ENCODE results near the gene UGT2A3.
"Not testable (repeated sequence)": the region's sequence is repeated elsewhere in the genome, so short reads cannot be mapped to it uniquely, and the experiment has no call there.

UGT2A3 gene

DNA sequence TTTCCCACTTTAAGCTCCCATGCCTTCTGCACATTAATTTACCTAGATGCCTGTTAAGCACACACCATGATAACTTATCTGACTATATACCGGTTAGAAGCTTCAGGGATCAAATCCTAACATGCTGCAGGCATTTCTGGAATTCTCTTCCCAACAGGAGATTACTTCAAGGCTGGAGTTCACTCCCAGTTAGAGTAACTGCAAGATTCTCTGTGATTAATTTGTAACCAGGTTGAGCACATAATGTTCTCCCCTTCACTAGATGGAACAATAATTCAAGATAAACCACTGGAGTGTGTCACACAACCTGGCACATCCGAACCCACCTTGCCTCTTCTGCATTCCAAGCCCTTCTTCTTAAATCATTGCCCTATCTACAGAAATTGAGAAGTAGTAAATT, 11.8 kb upstream of the UGT2A3 start:
- POLR2A ChIA-PET (ENCODE audit: low non-redundant PET) = no interaction called here
- DNase-seq (ENCODE audit: low spot score) = no peak
- TF ChIP-seq, protein P1, sequence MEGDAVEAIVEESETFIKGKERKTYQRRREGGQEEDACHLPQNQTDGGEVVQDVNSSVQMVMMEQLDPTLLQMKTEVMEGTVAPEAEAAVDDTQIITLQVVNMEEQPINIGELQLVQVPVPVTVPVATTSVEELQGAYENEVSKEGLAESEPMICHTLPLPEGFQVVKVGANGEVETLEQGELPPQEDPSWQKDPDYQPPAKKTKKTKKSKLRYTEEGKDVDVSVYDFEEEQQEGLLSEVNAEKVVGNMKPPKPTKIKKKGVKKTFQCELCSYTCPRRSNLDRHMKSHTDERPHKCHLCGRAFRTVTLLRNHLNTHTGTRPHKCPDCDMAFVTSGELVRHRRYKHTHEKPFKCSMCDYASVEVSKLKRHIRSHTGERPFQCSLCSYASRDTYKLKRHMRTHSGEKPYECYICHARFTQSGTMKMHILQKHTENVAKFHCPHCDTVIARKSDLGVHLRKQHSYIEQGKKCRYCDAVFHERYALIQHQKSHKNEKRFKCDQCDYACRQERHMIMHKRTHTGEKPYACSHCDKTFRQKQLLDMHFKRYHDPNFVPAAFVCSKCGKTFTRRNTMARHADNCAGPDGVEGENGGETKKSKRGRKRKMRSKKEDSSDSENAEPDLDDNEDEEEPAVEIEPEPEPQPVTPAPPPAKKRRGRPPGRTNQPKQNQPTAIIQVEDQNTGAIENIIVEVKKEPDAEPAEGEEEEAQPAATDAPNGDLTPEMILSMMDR (conservative IDR thresholded peaks at IDR 0.05; ENCODE audit: low read depth) = no peak

DNA sequence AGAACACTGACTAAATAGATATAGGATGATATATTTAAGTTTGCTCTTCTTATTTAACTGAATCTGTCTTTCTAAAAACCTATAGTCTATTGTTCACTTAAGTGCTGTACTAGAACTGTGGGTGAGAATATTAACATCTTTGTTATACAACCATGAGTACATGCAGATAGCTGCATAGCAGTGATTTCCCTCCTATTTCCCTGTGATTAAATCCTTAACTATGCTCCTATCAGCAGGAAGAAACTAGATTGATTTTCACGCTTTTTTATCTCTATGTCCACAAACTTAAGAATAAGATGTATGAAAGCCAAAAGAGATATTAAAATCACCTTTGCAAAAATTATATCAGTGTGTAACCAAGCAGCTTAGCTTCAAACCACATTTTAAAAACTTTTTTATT, 11.3 kb upstream of the UGT2A3 start:
- TF ChIP-seq, protein P1 (conservative IDR thresholded peaks at IDR 0.05; ENCODE audit: low read depth) = no peak
- POLR2A ChIA-PET (ENCODE audit: low non-redundant PET) = no interaction called here
- H3K27ac ChIP-seq = no peak overlapping the region
- no peak for DNase-seq (ENCODE audit: low spot score)
- CTCF ChIA-PET = no interaction called here

More for the DNA sequence above, 11.8 kb upstream of the UGT2A3 start:
- CTCF ChIA-PET = no interaction called here
- no peak overlapping the region for H3K27ac ChIP-seq

DNA sequence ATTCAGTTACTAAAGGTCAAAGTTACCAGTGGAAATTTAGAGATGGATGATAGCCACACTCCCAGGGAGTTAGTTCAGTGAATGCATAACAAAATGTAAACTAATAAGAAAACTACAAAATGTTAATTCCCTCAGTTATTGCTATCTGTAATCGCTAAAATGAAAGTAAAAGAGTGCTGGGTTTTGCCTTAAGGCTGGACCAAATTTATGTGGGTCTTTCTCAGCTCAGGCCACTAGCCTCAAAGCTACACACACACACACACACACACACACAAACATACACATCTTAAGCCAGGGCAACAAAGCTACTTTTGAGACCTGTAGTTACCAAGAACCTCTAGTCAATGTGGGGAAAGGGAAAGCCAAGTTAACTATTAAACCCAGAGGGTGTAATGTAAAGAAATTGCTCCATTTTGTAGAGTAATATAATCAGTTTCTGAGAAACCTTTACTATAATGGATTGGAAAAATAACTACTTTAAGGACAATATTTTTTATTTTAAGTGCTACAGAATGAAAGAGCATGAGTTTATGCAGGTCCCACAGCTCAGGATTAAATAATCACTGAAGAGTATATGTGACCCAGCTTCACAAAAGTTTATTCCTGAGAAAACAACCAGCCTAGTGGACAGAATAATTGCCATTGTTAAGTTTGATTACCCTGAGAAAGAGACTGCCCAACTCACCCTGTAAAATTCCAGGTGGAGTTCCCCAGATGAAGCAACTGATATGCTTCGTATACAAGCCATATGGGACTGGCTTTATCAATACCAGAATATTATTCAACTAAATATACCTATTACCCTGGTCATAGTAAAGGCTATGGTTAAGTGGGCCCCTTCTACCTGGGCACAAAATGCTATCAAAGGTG, 8.9 kb upstream of the UGT2A3 start:
- ChIA-PET CTCF (no interaction called here), POLR2A (ENCODE audit: low non-redundant PET) (no interaction called here)
- no peak overlapping the region for H3K27ac ChIP-seq
- TF ChIP-seq, protein P1 (conservative IDR thresholded peaks at IDR 0.05; ENCODE audit: low read depth) = no peak
- no peak for DNase-seq (ENCODE audit: low spot score)

DNA sequence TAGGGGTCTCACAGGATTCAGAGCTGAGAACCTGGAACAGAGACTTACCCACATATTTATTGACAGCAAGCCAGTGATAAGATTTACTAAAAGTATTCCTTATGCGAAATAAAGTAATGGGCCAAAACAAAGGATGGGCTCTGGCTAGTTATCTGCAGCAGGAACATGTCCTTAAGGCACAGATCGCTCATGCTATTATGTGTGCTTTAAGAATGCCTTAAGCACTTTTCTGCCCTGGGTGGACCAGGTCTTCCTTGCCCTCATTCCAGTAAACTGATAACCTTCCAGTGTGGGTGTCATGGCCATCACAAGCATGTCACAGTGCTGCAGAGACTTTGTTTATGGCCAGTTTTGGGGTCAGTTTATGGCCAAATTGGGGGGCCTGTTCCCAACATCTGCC, 7.5 kb upstream of the UGT2A3 start:
- DNase-seq (ENCODE audit: low spot score); H3K27ac ChIP-seq; POLR2A ChIA-PET (ENCODE audit: low non-redundant PET): not testable (repeated sequence)
- CTCF ChIA-PET = interaction anchor here (0.8 kb wide), 1 partner anchor 56 kb away, joined by 3 read pairs; no protein-coding TSS in a partner anchor

DNA sequence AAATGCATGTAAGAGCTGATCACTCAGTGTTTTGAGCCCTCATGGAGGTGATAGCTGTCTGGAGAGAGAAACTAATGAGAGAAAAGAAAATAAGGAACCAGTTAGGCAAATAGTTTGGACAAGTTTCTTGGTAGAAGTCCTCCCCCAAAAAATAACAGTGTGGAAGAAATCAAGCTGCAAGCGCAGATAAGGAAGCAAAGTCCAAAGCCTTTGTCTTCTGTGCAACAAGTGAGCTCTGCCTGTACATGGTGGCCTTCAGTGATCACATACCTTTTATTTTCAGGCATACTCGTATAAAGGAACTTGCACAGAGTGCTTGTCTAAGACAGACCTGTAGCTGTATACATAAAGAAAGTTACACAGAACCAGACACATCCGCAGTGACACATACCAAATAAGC, 2.5 kb upstream of the UGT2A3 start:
- H3K27ac ChIP-seq = no peak overlapping the region
- no peak for DNase-seq (ENCODE audit: low spot score)
- POLR2A ChIA-PET (ENCODE audit: low non-redundant PET) = no interaction called here
- TF ChIP-seq, protein P1 (conservative IDR thresholded peaks at IDR 0.05; ENCODE audit: low read depth) = no peak
- CTCF ChIA-PET = interaction anchor here (0.7 kb wide), 1 partner anchor 357 kb away, joined by 3 read pairs; no protein-coding TSS in a partner anchor

DNA sequence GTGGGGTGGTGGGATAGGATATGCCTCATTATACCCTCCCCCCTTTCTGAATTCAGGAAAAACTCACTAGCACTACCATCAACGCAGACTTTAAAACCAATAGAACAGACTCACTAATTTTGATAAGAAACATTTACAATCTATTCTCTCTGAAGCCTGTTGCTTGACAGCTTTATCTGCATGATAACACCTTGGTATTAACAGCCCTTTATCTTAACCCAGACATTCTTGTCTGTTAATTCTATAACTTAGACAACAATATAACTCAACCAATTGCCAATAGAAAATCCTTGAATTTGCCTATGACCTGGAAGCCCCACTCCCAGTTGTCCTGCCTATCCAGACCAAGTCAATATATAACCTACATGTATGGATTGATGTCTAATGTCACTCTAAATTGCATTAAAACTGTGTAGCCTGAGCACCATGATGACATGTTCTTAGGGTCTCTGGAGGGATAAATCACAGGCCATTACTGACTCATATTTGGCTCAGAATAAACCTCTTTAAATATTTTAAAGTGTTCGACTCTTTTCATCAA, 1.5 kb upstream of the UGT2A3 start:
- H3K27ac ChIP-seq = no peak overlapping the region
- TF ChIP-seq, protein P1 (conservative IDR thresholded peaks at IDR 0.05; ENCODE audit: low read depth) = no peak
- no peak for DNase-seq (ENCODE audit: low spot score)
- CTCF ChIA-PET = no interaction called here
- POLR2A ChIA-PET (ENCODE audit: low non-redundant PET) = no interaction called here
